Ramos (cell line): Measurements from ENCODE around the gene DCST1.

ENCODE experiments used
- in situ Hi-C: fragments of 300-500 bp; cut with MboI; formaldehyde crosslinking; loops from one replicate; pipeline ENCODE4 v1.14.3; 2022; ENCODE audit warnings: low sequenced_read_pairs; ENCODE audit not compliant: unreplicated experiment

DCST1 gene

GRCh38 chr1:155012026-155012546 lies 21.5 kb upstream of the DCST1 start:
- in situ Hi-C loops, result no loop called here

GRCh38 chr1:155012776-155013602 lies 20.6 kb upstream of the DCST1 start:
- in situ Hi-C loops, result no loop called here

GRCh38 chr1:155013632-155014031 lies 20.0 kb upstream of the DCST1 start:
- in situ Hi-C loops, result no loop called here

- in situ Hi-C loops, result no loop called here
Observed at GRCh38 chr1:155014709-155015508, 18.7 kb upstream of the DCST1 start.

- in situ Hi-C loops, result no loop called here
Observed at GRCh38 chr1:155015527-155016230, 17.9 kb upstream of the DCST1 start.

- in situ Hi-C loops, result no loop called here
Observed at GRCh38 chr1:155016231-155016831, 17.3 kb upstream of the DCST1 start.

- in situ Hi-C loops, result no loop called here
Observed at GRCh38 chr1:155017041-155017945, 16.3 kb upstream of the DCST1 start.

- in situ Hi-C loops, result no loop called here
Observed at GRCh38 chr1:155017946-155018316, 15.7 kb upstream of the DCST1 start.

GRCh38 chr1:155018617-155019348 lies 14.8 kb upstream of the DCST1 start:
- in situ Hi-C loops, result no loop called here

GRCh38 chr1:155019377-155020245 lies 14.0 kb upstream of the DCST1 start:
- in situ Hi-C loops, result no loop called here

GRCh38 chr1:155022136-155022926 lies 11.3 kb upstream of the DCST1 start:
- in situ Hi-C loops, result no loop called here

GRCh38 chr1:155022927-155023236 lies 10.7 kb upstream of the DCST1 start:
- in situ Hi-C loops, result no loop called here

- in situ Hi-C loops, result no loop called here
Observed at GRCh38 chr1:155023627-155024026, 10.0 kb upstream of the DCST1 start.

- in situ Hi-C loops, result no loop called here
Observed at GRCh38 chr1:155024315-155024714, 9.3 kb upstream of the DCST1 start.

GRCh38 chr1:155026154-155026553 lies 7.5 kb upstream of the DCST1 start:
- in situ Hi-C loops, result no loop called here

- in situ Hi-C loops, result no loop called here
Observed at GRCh38 chr1:155026588-155026987, 7.0 kb upstream of the DCST1 start.
